Fibroblast of lung (primary cell): ENCODE results near the gene PANK4. TPM values are rescaled to one million over a fixed set of nuclear protein-coding genes. Genes with fewer than 3 reads are reported as not detected.

Experiments used
- DNase-seq, 2 donors: peaks; one replicate each; pipeline versions ENCODE4 v3.0.0 to v3.0.0-alpha.2; 2010; ENCODE audit warnings: low read depth in 2 of 2
- H2AFZ ChIP-seq: 2 replicates; pipeline ENCODE4 v1.5.1; 2012; ENCODE audit warnings: low read length, control low read depth, inconsistent platforms
- H3K27ac ChIP-seq: 2 replicates; pipeline ENCODE4 v1.5.1; 2011; ENCODE audit warnings: low read length, control low read depth; ENCODE audit not compliant: insufficient read depth
- H3K27me3 ChIP-seq: 2 replicates; pipeline ENCODE4 v1.5.1; 2011; ENCODE audit warnings: mild to moderate bottlenecking, low read length; ENCODE audit not compliant: control insufficient read depth, insufficient read depth
- H3K36me3 ChIP-seq: 2 replicates; pipeline ENCODE4 v1.5.1; 2011; ENCODE audit warnings: low read length; ENCODE audit not compliant: control insufficient read depth, insufficient read depth
- H3K4me1 ChIP-seq: 2 replicates; pipeline ENCODE4 v1.5.1; 2011; ENCODE audit warnings: low read length; ENCODE audit not compliant: control insufficient read depth, insufficient read depth; ENCODE audit errors: extremely low read depth
- H3K4me2 ChIP-seq: 2 replicates; pipeline ENCODE4 v1.5.1; 2011; ENCODE audit warnings: low read length, control low read depth; ENCODE audit not compliant: insufficient read depth; ENCODE audit errors: extremely low read depth
- H3K4me3 ChIP-seq, 4 experiments: fragments of 200-600 bp in 1 of 4; sonication (generic) in 1 of 4; replicated peaks in 1 of 4; 2 replicates each; pipeline ENCODE4 v1.5.1; 2011 to 2016; ENCODE audit warnings: low read length in 4 of 4, low read depth in 3 of 4, mild to moderate bottlenecking in 3 of 4, control low read depth in 2 of 4, inconsistent platforms in 1 of 4, mixed read lengths in 1 of 4; ENCODE audit not compliant: insufficient read depth in 1 of 4; ENCODE audit errors: control extremely low read depth in 1 of 4
- H3K79me2 ChIP-seq: 2 replicates; pipeline ENCODE4 v1.5.1; 2012; ENCODE audit warnings: mild to moderate bottlenecking, low read length, inconsistent platforms; ENCODE audit not compliant: control insufficient read depth, insufficient read depth
- H3K9ac ChIP-seq: 2 replicates; pipeline ENCODE4 v1.5.1; 2011; ENCODE audit warnings: mild to moderate bottlenecking, low read length, control low read depth; ENCODE audit not compliant: insufficient read depth
- H3K9me3 ChIP-seq: 2 replicates; pipeline ENCODE4 v1.5.1; 2012; ENCODE audit warnings: low read depth, low read length; ENCODE audit not compliant: control insufficient read depth, insufficient read depth
- H4K20me1 ChIP-seq: 2 replicates; pipeline ENCODE4 v1.5.1; 2011; ENCODE audit warnings: low read length; ENCODE audit not compliant: control insufficient read depth, insufficient read depth; ENCODE audit errors: extremely low read depth
- EZH2 ChIP-seq: IDR thresholded peaks from 2 replicates; pipeline ENCODE4 v1.5.1; 2012; ENCODE audit warnings: low read length, control low read depth, mild to moderate bottlenecking; ENCODE audit errors: missing control alignments
- polyA plus RNA-seq, 2 donors: library from polyadenylated mRNA; depleted of rRNA in 1 of 2; stranded (reverse) in 1 of 2; unstranded in 1 of 2; fragments of >200 nt; gene quantifications; 2 replicates each; pipeline ENCODE4 v1.2.1, GENCODE V29; 2011 to 2012; ENCODE audit warnings: missing spikeins in 1 of 2
- total RNA-seq: library from RNA; depleted of rRNA; stranded (reverse); fragments of >200 nt; gene quantifications from 2 replicates; pipeline ENCODE4 v1.2.1, GENCODE V29; 2014
- TF ChIP-seq, protein P1 (sequence below), 2 donors: IDR thresholded peaks in 1 of 2; conservative IDR thresholded peaks in 1 of 2; 1 replicate in 1 of 2; 2 replicates in 1 of 2; pipeline ENCODE4 v1.5.1; 2011 to 2012; ENCODE audit warnings: low read length in 2 of 2, control low read depth in 1 of 2, inconsistent platforms in 1 of 2, low read depth in 1 of 2, mild to moderate bottlenecking in 1 of 2

The PANK4 gene
- total and polyA plus RNA-seq, 2 donors (not counting 1 experiment from before 2014, with no cell fraction given), result 8.5 to 17.0 TPM

DNA sequence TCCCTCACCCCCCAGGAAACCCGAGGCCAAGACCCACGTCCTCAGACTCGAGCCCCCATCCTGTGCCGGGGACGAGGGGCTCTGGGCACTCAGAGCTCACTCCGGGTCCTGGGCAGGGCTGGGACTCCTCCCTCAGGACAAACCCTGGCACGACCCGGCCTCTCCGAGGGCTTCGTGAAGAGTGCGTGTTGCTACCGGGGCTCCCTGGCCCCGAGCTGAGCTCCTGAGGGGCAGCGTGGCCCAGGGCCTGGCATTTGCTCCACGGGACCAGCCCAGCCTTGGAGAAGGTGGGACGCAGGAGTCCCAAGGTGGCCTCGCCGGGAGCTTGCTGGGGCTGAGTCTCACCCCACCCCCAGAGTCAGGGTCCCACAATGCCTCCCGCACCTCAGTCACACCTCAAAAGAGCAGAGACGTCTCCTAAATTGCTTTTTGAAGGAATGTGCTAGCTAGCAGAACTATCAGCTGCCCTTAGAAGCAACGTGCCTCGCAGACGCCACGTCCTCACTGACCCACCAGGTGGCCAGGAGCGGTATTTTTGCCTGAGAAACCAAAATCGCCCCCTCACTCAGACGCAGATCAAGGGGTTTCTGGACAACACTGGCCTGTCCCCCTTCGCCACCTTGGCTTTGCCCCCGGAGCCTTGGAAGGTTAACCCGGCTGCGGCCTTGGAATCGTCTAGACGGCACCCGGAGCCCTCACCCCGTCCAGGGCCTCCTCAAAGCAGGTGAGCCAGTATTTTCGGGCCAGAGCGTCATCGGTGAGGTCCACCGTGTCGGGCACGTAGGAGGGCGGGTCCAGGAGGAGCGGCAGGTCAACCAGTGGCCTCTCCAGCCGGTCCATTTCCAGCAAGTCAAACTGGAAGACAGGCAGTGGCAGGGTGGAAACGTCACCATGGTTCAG, 11.3 kb downstream of the PANK4 start:
- no peak for DNase-seq
- Histone ChIP-seq H3K79me2 (no peaks in the 10 kb centered on the region), H3K4me2 (no peak overlapping the region), H3K9ac (no peak overlapping the region), H4K20me1 (no peaks in the 10 kb centered on the region), H3K36me3 (peaks cover 31% of the 10 kb centered on the region), H3K27me3 (no peaks in the 10 kb centered on the region), H3K27ac (no peak overlapping the region), H3K4me1 (no peaks in the 10 kb centered on the region), H3K4me3 (no peak overlapping the region), H2AFZ (no peak overlapping the region), H3K9me3 (no peaks in the 10 kb centered on the region)
- no peak for TF ChIP-seq EZH2
- TF ChIP-seq, protein P1, sequence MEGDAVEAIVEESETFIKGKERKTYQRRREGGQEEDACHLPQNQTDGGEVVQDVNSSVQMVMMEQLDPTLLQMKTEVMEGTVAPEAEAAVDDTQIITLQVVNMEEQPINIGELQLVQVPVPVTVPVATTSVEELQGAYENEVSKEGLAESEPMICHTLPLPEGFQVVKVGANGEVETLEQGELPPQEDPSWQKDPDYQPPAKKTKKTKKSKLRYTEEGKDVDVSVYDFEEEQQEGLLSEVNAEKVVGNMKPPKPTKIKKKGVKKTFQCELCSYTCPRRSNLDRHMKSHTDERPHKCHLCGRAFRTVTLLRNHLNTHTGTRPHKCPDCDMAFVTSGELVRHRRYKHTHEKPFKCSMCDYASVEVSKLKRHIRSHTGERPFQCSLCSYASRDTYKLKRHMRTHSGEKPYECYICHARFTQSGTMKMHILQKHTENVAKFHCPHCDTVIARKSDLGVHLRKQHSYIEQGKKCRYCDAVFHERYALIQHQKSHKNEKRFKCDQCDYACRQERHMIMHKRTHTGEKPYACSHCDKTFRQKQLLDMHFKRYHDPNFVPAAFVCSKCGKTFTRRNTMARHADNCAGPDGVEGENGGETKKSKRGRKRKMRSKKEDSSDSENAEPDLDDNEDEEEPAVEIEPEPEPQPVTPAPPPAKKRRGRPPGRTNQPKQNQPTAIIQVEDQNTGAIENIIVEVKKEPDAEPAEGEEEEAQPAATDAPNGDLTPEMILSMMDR (conservative IDR thresholded peaks at IDR 0.05 in 1 of 2, IDR thresholded peaks at IDR 0.05 in 1 of 2; ENCODE audit: low read depth in 1 of 2, low read length in 2 of 2), result no peak

DNA sequence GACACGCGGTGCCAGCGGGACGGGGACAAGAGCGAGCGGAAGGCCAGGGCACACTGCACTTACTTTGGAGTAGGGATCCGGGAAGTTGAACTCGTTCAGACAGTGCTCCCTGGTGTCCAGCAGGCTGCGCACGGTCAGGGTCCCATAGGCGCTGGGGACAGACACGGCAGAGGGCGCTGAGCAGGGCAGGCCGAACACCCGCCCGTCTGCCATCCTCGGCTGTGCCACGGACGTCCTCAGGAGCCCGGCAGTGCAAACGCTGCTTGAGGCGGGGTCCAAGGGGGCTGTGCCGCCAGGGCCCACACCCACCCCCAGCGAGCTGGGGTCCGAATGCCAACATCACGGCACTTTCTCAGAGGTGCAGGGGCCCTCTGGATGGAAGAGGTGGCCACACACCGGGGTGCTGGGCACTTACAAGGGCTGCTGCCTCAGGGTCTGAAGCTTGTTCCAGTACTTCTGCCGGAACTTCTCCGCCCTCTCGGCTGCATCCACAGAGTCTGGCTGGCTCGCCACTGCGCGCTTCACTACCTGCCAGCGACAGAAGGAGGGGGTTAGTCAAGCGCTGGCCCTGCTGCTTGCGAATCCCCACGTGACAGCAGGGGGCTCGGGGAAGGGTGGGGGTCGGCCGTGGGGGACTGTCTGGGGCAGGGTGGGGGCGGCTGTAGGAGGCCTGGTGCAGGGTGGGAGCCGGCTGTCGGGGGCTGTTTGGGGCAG, 12.3 kb downstream of the PANK4 start:
- Histone ChIP-seq H3K9ac (no peak overlapping the region), H4K20me1 (no peaks in the 10 kb centered on the region), H3K27ac (no peak overlapping the region), H3K4me2 (no peak overlapping the region), H3K4me1 (no peaks in the 10 kb centered on the region), H3K9me3 (no peaks in the 10 kb centered on the region), H3K79me2 (no peaks in the 10 kb centered on the region), H3K27me3 (no peaks in the 10 kb centered on the region), H3K4me3 (no peak overlapping the region), H2AFZ (no peak overlapping the region), H3K36me3 (peaks cover 25% of the 10 kb centered on the region)
- TF ChIP-seq, protein P1 (conservative IDR thresholded peaks at IDR 0.05 in 1 of 2, IDR thresholded peaks at IDR 0.05 in 1 of 2; ENCODE audit: low read depth in 1 of 2, low read length in 2 of 2), result no peak
- no peak for TF ChIP-seq EZH2
- DNase-seq, result no peak

DNA sequence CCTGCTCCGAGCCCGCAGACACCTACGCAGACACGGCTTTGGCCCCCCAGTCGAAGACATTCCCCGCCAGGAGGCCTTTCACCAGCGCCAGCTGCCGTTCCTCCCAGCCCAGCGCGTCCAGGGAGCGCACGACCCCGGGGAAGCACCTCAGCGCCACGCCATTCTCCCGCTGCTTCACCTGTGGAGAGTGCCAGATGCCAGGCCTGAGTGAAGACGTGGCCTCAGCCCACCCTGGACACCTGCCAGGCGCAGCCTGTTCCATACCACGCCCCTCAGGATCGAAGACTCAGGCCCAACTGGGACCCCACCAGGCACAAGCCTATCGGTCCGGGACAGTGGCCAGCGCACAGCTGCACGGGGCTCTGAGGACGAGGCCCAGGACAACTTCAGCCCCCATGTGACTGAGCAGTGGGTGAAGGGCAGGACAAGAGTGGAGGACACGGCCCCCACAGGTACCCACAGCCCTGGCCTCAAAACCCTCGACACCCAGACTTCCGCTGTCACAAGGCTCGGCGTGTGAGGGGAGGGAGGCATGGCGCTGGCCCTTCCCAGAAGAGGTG, 13.5 kb downstream of the PANK4 start:
- Histone ChIP-seq H3K4me1 (no peaks in the 10 kb centered on the region), H3K79me2 (no peaks in the 10 kb centered on the region), H3K4me3 (no peak overlapping the region), H3K27ac (no peak overlapping the region), H3K27me3 (no peaks in the 10 kb centered on the region), H2AFZ (no peak overlapping the region), H3K9ac (no peak overlapping the region), H3K36me3 (peaks cover 21% of the 10 kb centered on the region), H3K9me3 (no peaks in the 10 kb centered on the region), H4K20me1 (no peaks in the 10 kb centered on the region), H3K4me2 (no peak overlapping the region)
- no peak for TF ChIP-seq EZH2
- DNase-seq, result no peak
